Stomach (tissue), 4 donors: ENCODE measurements around the gene FOXD2.
"Not testable (repeated sequence)": the region's sequence is repeated elsewhere in the genome, so short reads cannot be mapped to it uniquely, and the experiment has no call there.

ENCODE experiments used
- CTCF ChIP-seq, 7 experiments: fragments of 450-650 bp in 4 of 7; fragments of 200-600 bp in 3 of 7; sonication (generic) in 3 of 7; IDR thresholded peaks; one replicate each; pipeline ENCODE4 v1.5.1; 2016 to 2019; ENCODE audit warnings: antibody characterized with exemption in 7 of 7, control low read depth in 2 of 7, mild to moderate bottlenecking in 1 of 7
- POLR2A ChIP-seq, 4 donors: fragments of 450-650 bp; IDR thresholded peaks; one replicate each; pipeline ENCODE4 v1.6.1; 2016; ENCODE audit warnings: antibody characterized with exemption in 4 of 4, control low read depth in 2 of 4, mild to moderate bottlenecking in 1 of 4, moderate library complexity in 1 of 4

- TF ChIP-seq CTCF, POLR2A (IDR thresholded peaks at IDR 0.05): not testable (repeated sequence)
Measured at GRCh38 chr1:47457547-47457946, 19.7 kb downstream of the FOXD2 start.
